GM19193 (cell line): Measurements from ENCODE around the gene ZNF519.

Experiments
- POLR2A ChIP-seq: IDR thresholded peaks from 4 replicates; pipeline ENCODE4 v1.6.1; 2011; ENCODE audit not compliant: insufficient read depth, insufficient read length; ENCODE audit errors: extremely low read depth

ZNF519 gene

GRCh38 chr18:14132271-14132700 is at the start of gene ZNF519:
ZNF519 (minus strand) TSS chr18:14132435; CDS start chr18:14132277, 158 bp downstream.
- TF ChIP-seq POLR2A, result peak; percentile 52

- no peak for TF ChIP-seq POLR2A
These were observed 47.1 kb upstream of the ZNF519 start for GRCh38 chr18:14179306-14179705.

- TF ChIP-seq POLR2A, result peak; percentile 31
These were observed 46.3 kb upstream of the ZNF519 start for GRCh38 chr18:14178321-14179196.

DNA sequence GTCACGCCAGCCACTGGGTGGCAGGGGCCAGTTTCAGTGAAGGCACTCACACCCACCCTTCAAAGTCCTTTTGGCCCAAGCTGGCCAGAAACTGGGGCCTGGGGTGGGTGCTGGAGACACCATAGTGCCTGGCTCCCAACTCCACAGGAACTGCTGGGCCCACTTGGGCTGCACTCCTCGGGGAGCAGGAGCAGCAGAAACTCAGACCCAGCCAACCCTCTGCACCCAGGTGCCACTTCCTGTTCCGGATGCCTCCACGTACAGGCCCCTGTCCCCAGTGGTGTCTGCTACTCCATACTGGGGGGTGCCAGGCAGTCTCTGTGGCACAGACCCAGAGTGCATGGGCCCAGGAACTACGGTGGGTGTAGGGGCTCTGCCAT is 42.5 kb upstream of the ZNF519 start:
- TF ChIP-seq POLR2A, result no peak

DNA sequence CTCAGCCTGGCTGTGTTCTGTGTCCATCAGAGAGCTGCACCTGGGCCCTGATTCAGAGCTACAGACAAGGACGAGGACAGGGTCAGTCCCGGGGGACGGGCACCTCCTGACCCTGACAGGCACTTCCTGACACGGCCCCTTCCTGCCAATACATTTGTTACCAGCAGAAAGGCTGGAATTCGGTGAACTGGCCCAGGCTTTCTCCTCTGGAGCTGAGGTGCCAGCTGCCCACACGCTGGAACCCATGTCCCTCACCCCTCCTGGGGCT is 12.3 kb upstream of the ZNF519 start:
- no peak for TF ChIP-seq POLR2A

GRCh38 chr18:14124689-14125088 is 7.5 kb downstream of the ZNF519 start:
- no peak for TF ChIP-seq POLR2A

GRCh38 chr18:14122097-14122496 is 10.1 kb downstream of the ZNF519 start:
- no peak for TF ChIP-seq POLR2A

- no peak for TF ChIP-seq POLR2A
These were observed 11.3 kb downstream of the ZNF519 start for GRCh38 chr18:14120926-14121325.

DNA sequence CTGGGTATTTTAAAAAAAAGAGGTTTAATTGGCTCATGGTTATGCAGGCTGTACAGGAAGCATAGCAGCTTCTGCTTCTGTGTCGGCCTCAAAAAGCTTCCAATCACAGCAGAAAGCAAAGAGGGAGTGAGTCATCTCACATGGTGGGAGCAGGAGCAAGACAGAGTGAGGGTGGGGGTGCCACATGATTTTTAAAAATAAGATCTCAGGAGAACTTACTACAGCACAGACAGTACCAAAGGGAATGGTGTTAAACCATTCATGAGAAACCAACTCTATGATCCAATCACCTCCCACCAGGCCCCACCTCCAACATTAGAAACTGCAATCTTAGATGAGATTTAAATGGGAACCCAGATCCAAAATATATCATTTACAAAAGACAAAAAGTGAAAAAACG is 14.6 kb downstream of the ZNF519 start:
- no peak for TF ChIP-seq POLR2A

DNA sequence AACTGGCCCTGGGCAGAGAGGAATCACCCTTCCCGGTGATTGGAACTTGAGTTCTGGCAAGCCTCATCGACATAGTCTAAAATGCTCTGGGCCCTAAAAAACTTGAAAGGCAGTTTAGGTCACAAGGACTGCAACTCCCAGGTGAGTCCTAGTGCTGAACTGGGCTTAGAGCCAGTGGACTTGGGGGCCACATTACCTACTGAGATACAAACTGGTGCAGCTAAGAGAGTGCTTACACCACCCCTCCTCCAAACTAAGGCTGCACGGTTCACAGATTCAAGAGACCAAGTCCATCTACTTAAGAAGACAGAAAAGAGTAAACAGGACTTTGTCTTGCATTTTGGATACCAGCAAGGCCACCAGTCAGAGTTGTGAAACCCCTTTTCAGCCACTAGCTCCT is 25.3 kb downstream of the ZNF519 start:
- no peak for TF ChIP-seq POLR2A

GRCh38 chr18:14104906-14105748 is 27.1 kb downstream of the ZNF519 start:
- TF ChIP-seq POLR2A, result no peak

DNA sequence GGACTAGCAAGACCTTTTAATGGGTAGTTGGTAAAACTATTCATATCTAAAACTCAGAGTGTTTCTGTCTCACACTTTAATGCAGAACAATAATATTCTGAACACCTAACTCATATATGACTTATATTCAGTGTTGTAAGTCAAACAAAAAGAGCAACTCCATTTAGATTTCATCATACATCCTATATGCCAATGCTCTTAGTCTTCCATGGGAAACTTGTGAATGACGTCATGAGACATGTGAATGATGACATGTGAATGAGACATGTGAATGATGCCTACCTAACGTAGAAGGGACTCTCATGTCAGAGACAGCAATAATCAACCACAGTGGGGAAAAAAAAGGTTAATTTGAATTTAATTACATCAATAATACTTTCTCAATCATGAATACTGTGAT is 28.0 kb downstream of the ZNF519 start:
- TF ChIP-seq POLR2A, result no peak

- TF ChIP-seq POLR2A, result no peak
These were observed 31.5 kb downstream of the ZNF519 start for GRCh38 chr18:14100503-14101286.

DNA sequence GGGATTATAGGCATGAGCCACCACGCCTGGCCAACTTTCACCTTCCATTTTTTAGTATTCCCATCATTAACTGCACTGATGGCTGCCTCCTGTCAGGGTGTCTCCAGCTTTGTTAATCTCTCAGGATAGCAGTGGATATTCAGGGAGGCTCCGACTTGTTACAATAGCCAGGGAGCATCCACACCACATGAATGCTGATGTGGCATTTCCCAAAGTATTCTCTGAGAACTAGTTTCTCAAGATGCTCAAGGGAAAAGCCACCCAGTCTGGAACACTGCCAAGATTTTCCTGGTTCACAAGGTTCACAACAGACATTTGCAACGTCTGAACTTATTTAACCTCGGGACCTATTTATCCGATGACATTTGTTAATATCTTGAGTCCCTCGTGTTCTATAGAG is 33.8 kb downstream of the ZNF519 start:
- TF ChIP-seq POLR2A, result no peak

DNA sequence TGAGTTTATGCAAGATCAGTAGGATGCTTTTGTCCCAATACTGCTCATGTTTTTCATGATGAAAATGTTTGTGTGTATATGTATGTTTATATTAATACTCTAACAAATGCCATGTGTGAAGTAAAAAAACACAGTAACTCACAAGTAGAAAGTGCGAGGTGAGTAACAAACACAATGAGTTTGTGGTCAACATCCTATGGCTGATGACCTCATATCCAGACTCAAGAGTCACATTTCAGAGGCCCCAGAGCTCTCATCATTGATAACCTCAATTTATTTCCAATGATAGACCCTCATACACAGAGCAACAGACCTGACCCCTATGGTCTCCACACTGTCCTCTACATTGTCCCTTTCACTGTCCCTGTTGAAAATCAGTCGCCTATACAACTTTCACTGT is 34.5 kb downstream of the ZNF519 start:
- no peak for TF ChIP-seq POLR2A
